Measurements from ENCODE around the gene KDM3A.

KDM3A gene, protein sequence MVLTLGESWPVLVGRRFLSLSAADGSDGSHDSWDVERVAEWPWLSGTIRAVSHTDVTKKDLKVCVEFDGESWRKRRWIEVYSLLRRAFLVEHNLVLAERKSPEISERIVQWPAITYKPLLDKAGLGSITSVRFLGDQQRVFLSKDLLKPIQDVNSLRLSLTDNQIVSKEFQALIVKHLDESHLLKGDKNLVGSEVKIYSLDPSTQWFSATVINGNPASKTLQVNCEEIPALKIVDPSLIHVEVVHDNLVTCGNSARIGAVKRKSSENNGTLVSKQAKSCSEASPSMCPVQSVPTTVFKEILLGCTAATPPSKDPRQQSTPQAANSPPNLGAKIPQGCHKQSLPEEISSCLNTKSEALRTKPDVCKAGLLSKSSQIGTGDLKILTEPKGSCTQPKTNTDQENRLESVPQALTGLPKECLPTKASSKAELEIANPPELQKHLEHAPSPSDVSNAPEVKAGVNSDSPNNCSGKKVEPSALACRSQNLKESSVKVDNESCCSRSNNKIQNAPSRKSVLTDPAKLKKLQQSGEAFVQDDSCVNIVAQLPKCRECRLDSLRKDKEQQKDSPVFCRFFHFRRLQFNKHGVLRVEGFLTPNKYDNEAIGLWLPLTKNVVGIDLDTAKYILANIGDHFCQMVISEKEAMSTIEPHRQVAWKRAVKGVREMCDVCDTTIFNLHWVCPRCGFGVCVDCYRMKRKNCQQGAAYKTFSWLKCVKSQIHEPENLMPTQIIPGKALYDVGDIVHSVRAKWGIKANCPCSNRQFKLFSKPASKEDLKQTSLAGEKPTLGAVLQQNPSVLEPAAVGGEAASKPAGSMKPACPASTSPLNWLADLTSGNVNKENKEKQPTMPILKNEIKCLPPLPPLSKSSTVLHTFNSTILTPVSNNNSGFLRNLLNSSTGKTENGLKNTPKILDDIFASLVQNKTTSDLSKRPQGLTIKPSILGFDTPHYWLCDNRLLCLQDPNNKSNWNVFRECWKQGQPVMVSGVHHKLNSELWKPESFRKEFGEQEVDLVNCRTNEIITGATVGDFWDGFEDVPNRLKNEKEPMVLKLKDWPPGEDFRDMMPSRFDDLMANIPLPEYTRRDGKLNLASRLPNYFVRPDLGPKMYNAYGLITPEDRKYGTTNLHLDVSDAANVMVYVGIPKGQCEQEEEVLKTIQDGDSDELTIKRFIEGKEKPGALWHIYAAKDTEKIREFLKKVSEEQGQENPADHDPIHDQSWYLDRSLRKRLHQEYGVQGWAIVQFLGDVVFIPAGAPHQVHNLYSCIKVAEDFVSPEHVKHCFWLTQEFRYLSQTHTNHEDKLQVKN (N-terminal part only)

DNA sequence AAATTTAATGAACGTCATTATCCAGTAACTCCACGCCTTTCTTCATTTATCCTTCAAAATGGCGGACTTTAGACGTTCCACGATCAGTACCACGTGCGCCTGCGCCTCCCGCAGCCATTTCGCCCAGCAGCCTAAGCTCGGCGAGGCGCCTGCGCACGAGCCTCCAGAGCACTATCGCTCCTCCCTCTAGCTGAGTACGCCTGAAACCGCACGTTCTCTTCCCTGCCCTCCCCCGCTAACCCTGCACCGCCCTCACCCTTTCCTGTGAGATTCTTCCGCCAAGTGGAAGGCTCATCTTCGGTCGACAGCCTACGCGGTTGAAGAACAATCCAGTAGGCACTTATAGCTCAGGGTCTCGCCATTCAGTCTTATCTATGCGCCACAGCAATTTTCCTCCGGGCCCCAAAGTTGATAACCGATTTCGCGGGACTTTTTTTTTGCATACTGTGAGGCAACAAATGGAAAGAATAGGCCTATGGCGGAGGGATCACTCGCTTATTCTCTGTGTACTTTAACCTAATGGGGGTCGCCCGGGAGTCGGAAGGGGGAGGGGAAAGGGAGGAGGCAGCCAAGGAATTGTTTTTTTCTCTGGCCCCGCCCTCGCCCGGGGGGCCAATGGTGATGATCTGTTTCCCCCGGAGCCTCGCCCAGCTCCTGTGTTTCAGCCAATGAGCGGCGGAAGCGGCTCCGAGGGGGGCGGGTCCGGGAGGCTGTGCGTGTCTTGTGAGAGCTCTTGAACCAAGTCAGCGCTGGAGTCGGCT is at the start of gene KDM3A:
Gene KDM3A (plus strand): TSS at position 741 of the 761 bp plus-strand sequence. CDS start 677 bp downstream, outside the sequence.
- peak; percentile 88 for DNase-seq

DNA sequence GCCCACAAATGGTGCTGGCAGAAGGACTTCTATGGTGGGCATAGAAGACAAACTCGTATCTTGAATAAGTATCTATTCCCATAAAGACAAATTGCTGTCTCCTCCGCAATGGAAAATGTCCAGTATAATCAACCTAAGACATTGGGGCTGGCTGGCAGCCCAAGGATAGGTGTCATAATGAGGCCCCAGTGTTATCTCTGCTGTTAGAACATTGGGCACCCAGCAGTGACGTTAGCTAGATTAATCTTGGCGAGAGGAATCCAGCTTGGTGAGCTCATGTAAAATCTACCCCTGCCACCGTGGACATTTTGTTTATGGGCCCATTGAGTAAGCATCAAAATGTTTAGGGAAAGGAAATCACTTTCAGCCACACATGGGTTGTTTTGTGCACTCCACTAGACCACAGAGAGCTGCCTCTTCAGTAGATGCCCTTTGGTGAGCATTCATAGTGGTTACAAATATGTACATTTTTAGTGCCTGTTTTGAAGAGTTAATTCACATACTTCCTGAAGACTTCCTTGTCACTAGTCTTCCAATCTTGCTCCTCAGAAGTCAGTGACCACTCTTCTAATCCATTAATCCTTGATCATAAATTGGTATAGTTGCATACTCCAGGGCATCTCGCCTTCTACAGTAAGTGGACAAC is 48.2 kb upstream of the KDM3A start:
- DNase-seq, result no peak

DNA sequence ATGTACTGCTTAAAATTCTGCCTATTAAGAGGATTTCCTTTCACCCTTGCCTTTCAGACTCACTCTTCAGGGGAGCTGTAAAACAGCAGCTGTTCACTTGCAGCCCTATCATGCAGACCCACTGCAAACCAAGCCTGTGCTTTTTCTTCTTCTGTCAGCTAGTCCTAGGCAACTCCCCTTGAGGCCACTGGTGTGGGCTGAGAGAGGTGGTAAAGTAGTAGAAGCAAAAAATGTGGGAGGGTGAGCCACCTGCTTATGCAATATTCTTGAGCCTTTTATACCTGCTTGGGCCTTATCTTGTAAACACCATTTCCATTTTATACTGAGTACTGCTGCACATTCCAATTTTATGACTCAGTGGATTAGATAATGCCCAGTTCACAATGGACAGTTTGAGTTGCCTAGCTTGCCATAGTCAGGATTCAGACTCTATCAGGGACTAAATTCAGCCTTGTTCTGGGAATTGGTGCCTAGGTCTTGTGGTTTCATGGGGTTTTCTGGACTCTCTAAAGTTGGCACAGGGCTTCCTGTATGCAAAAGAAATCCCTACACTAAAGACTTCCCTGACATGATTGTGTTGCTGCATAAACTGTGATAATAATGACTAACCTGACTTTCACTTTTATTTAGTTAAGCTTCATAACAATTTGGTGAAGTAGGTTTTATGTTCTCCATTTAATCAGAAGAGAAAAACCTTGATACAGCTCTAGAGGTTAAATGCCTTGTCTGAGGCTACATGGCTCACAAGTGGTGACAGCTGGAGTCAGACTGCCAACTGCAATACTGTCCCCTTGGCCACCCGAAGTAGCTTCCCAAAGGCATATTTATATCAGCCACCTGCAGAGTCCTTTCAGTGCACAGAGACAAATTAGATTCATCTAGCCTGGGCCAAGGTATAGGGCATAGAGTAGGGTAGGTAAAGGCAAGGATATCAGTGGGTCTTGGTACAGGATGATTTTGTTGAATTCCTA is 47.4 kb upstream of the KDM3A start:
- DNase-seq, result no peak

DNA sequence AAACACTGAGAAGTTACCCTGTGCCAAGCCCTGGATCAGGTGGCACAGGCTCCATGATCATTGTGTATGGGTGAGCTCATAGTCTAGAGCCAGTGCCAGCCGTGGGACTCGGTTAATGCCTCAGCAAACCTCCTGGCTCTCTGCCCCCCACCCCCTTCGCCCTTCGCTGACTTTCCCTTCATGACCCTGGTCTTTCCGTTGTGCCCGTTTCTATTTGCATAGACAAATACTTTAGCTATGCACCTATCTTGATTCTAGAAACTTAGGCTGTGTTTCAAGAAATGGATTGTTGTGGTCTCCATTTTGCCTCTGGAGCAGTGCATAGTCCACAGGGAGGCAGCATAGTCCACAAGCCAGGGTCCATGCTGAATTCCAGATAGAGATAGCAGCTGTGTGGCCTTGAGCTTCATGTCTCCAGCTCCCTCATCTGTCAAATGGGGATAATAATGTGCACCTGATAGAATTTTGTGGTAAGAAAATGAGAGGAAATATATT is 44.8 kb upstream of the KDM3A start:
- DNase-seq, result no peak

DNA sequence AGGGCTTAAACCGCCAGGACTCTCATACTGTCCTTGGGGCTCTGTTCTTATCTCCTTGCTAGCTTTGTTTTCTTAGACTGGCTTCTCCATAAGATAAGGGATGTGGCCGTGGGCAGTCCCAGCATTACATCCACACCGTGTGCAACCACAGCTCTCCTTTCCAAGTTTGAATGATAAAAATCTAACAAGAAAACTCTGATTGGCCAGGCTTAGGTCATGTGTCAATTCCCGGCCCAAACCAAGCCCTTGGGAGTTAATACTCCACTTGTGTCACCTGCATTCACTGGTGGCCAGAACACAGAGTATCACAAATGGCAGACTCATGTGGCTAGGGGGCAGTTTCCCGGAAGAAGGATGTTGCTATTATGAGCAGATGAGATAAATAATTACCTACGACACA is 43.2 kb upstream of the KDM3A start:
- DNase-seq, result no peak

DNA sequence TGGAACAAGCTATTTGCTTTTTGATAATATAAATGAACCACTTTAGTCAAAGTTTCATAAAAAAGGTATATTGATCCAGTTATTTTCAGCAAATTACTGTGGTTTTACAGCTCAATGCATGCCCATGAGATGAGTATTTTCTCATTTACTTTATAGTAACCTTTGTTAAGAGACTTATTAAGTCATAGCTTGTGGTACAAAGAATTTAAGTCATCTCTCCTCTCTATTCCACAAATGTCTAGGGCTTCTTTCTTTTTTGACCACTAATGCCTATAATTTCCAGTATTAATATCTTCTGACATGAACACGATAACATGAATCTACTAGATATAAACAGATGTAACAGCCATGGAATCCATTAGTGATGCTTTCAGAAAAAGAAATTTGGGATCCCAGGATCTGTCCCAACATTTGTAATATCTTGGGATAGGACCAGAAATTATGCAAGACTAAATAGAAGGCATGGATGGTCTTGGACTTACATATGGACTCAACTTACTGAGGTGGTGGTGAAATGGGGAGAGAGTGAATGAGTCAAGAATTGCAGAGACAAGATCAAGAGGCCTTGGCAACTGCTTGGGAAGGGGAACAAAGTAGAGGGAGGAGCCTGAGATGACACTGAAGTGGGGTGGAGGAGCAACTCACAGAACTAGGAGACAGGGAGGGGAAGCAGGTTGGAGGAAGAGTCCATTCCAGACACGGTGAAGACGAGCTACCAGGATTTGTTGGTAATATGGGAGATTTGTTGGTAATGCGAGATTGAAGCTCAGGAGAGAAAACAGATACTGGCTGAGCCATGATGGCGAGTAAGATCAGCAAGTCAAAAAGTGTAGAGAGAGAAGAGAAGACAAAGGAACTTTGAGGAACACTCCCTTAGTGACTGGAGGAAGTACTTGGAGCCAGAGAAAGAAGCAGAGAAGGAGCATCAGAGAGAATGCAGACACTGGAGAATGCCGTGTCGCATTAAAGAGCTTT is 42.4 kb upstream of the KDM3A start:
- no peak for DNase-seq

DNA sequence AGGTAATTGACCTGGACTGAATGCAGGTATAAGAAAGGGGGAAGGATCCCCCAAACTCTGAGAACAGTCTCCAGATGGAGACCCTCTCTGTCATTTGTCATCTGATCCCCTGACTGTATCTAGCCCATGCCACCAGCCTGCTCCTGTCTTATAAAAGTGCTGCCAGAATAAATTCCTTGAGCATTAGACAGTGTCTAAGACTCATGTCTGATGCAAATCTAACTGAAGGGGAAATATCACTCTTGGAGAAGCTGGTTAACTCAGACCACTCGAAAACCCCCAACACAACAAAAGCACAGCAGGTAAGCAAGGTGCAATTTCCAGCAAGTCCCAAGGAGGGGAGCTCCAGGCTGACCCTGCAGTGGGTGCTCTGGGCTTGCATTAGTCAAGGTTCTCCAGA is 40.9 kb upstream of the KDM3A start:
- no peak for DNase-seq

DNA sequence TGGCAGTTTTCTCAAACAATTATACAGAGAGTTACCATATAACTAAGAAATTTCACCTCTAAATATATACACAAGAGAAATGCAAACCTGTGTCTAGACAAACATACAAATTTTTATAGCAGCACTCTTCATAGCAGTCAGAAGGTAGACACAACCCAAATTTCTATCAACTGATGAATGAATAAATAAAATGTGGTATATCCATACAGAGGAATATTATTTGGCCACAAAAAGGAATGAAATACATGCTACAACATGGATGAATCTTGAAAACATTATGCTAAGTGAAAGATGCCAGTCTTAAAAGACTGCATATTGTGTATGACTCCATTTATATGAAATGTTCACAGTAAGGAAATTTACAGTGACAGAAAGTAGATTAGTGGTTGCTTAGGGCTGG is 30.6 kb upstream of the KDM3A start:
- no peak for DNase-seq

DNA sequence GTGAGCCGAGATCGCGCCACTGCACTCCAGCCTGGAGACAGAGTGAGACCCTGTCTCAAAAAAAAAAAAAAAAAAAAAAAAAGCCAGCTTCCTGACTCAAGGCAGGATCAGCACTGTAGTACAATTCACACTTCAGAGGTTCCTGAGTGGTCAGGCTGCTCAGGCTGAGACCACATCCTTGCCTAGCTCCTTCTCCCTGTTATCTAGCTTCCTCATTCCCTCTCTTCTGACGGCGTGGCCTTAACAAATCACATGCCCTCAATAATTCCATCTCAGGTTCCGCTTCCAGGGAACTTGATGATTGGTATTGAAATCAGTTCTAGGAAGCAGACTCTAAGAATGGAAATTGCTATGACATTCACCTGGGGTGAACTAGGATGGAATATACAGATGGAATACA is 29.8 kb upstream of the KDM3A start:
- no peak for DNase-seq

DNA sequence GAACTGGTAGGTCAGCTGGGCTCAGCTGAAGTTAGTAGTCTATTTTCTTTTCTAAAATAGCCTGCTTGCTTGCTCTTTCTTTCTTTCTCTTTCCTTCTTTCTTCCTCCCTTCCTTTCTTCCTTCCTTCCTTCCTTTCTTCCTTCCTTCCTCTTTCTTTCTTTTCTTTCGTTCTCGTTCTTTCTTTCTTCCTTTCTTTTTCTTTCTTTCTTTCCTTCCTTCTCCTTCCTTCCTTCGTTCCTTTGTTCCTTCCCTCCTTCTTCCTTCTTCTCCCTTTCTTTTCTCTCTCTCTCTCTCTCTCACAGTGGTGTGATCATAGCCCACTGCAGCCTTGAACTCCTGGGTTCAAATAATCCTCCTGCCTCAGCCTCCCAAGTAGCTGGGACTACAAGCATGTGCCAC is 29.2 kb upstream of the KDM3A start:
- no peak for DNase-seq

DNA sequence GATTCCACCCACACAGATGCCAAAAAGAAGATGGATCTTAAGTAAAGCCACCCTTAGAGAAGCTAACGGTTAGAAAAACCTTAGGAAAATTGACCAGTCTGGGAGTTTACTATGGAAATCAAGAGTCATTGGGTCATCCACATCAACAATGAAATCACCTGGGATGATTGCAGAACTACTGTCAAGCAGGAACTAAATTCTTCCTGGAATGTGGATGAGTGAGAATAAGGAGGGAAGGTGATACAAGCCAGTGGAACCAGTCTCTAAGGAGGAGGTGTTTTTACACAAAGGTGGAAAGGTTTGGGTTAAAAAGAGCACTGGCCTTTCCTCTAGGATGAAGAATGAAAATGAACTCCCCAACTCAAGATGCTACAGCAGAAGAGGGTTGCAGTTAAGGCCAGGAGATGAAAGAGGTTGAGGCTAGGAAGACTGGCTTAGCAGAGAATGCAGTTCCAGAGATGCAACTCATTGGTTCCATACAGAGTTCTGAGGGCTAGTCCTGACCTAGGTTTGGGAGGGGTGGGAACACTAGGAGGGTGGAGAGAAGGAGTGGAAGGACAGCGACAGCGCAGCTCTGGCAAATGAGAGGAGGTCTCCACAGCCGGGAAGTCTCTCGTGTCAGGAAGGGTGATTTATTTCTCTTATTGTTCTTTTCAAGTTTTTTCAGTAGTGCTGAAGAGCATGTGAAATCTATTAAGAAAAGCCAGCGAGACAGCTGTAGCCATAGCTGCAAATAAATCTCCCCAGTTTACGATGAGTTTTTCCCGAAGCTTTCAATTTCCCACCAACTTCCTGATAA is 27.7 kb upstream of the KDM3A start:
- no peak for DNase-seq

DNA sequence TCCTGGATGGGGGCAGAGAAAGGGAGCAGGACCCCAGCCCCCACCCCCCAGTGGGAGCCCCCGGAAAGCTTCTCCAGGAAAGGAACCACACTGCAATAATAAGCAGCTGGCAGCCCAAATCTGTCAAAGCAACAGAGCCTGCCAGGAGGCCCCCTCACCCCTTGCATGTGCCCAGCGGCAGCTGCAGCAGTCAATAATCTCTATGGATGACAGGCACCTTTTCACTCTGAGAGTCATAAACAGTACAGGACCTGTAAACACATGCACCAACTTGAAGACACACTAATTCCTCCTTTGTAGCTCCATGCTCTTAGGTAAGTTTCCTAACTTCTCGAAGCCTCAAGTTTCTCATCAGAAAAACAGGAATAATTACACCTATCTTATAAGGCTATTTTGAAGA is 26.2 kb upstream of the KDM3A start:
- DNase-seq, result no peak

DNA sequence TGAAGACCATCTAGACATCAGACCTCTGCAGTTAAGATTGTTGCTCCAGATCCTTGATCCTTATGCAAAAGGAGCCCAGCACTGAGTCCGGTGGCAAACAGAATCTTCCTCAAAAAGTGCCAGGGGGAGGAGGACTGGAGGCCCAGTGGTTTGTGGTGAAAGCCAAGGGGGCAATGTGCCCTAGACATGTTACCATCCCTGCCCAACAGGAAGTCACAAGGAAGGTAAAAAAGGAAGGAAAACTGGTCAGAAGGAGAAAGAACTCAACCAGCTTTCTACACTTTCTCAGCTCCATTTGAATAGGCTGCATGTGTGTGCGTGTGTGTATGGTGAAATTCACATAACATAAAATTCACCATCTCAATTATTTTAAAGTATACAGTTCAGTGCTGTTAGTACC is 25.0 kb upstream of the KDM3A start:
- DNase-seq, result no peak

DNA sequence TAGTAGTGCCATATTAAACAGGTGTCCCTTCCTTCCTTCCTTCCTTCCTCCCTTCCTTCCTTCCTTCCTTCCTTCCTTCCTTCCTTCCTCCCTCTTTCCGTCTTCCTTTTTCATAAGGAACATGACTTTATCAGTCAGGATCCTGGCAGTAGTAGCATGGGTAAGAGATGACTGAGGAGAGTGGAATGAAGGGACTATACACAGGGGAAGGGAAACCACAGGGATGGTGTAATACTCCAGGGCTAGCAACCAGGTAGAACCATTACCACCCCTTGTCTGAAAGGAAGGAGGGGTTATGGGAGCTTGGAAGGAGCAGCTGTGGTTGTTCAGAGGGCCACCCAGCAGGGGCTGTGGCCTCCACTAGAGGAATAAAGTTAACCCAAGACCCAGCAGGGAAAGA is 23.2 kb upstream of the KDM3A start:
- no peak for DNase-seq

DNA sequence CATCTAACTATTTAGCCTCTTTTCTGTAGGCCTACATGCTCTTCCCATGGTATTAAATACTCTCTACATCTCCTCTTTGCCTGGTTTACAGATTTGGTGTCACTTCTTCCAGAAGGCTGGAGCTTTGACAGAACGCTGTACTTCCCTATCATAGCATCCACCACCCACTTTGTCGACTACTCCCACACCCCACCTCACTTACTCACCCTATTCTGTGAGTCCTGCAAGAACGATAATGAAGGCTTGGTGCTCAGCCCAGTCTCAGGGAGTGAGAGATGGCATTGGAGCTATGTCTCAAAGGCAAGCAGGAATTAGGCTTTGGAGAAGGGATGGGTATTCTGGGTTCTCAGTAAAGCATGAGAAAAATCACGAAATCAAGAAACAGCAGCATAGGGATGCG is 20.3 kb upstream of the KDM3A start:
- DNase-seq, result no peak

DNA sequence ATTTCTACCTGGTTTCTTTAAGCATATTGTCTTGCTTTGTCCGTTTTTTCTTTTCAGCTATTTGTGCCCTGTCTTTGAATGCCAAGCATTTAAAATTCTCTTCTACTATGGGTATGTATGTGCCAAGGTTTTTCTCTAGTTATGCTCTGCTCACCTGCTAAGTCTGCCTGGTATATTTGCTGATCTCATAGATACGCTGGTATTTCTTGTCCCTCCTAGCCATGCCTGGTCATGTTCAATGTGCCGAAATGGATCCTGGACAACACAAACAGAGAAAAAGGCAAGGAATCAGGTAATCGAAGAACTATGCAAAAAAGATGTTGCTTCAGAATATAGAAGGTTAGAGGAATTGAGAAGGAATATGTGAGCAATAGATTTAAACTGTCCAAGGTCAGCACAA is 14.9 kb upstream of the KDM3A start:
- DNase-seq, result no peak

DNA sequence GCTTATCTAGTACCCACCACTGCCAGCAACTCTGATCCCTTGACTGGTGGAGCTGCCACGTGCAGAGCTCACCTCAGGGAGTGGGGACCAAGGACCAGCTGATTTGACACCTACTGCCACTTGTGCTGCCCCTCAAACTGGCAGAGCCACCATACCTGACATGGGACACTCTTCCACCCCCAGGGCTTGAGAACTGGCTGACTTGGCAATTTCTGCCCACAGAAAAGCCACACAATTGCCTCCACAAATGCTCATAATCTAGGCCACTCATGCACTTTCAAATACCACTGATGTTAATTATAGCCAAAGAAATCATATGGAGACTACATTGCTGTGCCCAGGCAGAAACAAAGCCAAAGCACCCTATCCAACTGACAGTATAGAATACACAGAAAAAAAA is 11.8 kb upstream of the KDM3A start:
- no peak for DNase-seq

DNA sequence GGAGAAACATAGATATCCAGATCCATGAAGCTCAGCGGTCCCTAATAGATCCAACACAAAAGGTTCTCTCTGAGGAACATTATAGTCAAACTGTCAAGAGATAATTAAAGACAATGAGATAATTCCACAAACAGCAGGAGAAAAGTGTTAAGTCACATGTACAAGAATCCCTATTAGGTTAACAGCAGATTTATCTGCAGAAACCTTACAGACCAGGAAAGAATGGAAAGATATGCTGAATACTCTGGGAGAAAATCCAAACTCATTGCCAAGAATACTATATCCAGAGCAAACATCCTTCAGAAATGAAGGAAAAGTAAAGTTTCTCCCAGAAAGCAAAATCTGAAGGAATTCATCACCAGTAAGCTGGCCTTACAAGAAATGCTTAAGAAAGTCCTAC is 10.8 kb upstream of the KDM3A start:
- no peak for DNase-seq

Measured in cortex of kidney (tissue), 1 donor.